ENCODE measurements around the gene RPS6KA5. TPM values are rescaled to one million over a fixed set of nuclear protein-coding genes. Genes with fewer than 3 reads are reported as not detected.
"Not testable (repeated sequence)": the region's sequence is repeated elsewhere in the genome, so short reads cannot be mapped to it uniquely, and the experiment has no call there.

The RPS6KA5 gene
- total RNA-seq, result 10 to 100 TPM in 2 of 4 donors, 1 to 10 TPM in 2; 8.2 to 13.6 (median 10.2) TPM

- peak; percentile 100 for DNase-seq (ENCODE audit: low spot score in 2 of 2)
- peak within 1 kb of the TSS; percentile 78 for H3K4me3 ChIP-seq (ENCODE audit: low read depth, poor library complexity, severe bottlenecking)
- peak in 1 of 2 donors; percentile 59 for TF ChIP-seq POLR2A (IDR thresholded peaks at IDR 0.05)
- no peak for TF ChIP-seq CTCF (IDR thresholded peaks at IDR 0.05)
- intact Hi-C loops (cut with DNase I; ENCODE audit: low total_unique reads), result no loop called here
- WGBS, 2 donors, result 0% methylated on average over 36 to 58 of the region's 71 CpGs
Observed at GRCh38 chr14:91060351-91061055, at the start of gene RPS6KA5. Gene RPS6KA5 (minus strand): TSS chr14:91060641. CDS start chr14:91060434, 207 bp downstream.

- TF ChIP-seq POLR2A (IDR thresholded peaks at IDR 0.05), result no peak
- TF ChIP-seq CTCF (IDR thresholded peaks at IDR 0.05), result no peak
- no peak overlapping the region for H3K4me3 ChIP-seq (ENCODE audit: low read depth, poor library complexity, severe bottlenecking)
- DNase-seq (ENCODE audit: low spot score in 2 of 2), result peak in 1 of 2 donors; percentile 30
- 41 to 63% methylated on average over 7 of the region's 7 CpGs for WGBS, 2 donors
- intact Hi-C loops (cut with DNase I; ENCODE audit: low total_unique reads), result no loop called here
Observed at GRCh38 chr14:91108941-91109611, 48.6 kb upstream of the RPS6KA5 start.

GRCh38 chr14:91103116-91103515, 42.7 kb upstream of the RPS6KA5 start:
- 61 to 67% methylated on average over 8 of the region's 8 CpGs for WGBS, 2 donors
- TF ChIP-seq POLR2A (IDR thresholded peaks at IDR 0.05), result no peak
- no peak for TF ChIP-seq CTCF (IDR thresholded peaks at IDR 0.05)
- DNase-seq (ENCODE audit: low spot score in 2 of 2), result no peak
- no peak overlapping the region for H3K4me3 ChIP-seq (ENCODE audit: low read depth, poor library complexity, severe bottlenecking)
- intact Hi-C loops (cut with DNase I; ENCODE audit: low total_unique reads), result no loop called here

GRCh38 chr14:91100102-91100501, 39.7 kb upstream of the RPS6KA5 start:
- no peak for DNase-seq (ENCODE audit: low spot score in 2 of 2)
- whole genome bisulfite sequencing, 2 donors, result 91 to 94% methylated on average over 5 of the region's 5 CpGs
- intact Hi-C loops (cut with DNase I; ENCODE audit: low total_unique reads), result no loop called here
- H3K4me3 ChIP-seq (ENCODE audit: low read depth, poor library complexity, severe bottlenecking), result no peak overlapping the region
- no peak for TF ChIP-seq POLR2A (IDR thresholded peaks at IDR 0.05)
- no peak for TF ChIP-seq CTCF (IDR thresholded peaks at IDR 0.05)

GRCh38 chr14:91098591-91098990, 38.1 kb upstream of the RPS6KA5 start:
- WGBS, 2 donors, result 65 to 69% methylated on average over 3 of the region's 3 CpGs
- TF ChIP-seq POLR2A (IDR thresholded peaks at IDR 0.05) (no peak), CTCF (IDR thresholded peaks at IDR 0.05) (no peak)
- DNase-seq (ENCODE audit: low spot score in 2 of 2), result no peak
- intact Hi-C loops (cut with DNase I; ENCODE audit: low total_unique reads), result no loop called here
- H3K4me3 ChIP-seq (ENCODE audit: low read depth, poor library complexity, severe bottlenecking), result no peak overlapping the region

- 91 to 95% methylated on average over 5 of the region's 5 CpGs for WGBS, 2 donors
- H3K4me3 ChIP-seq (ENCODE audit: low read depth, poor library complexity, severe bottlenecking); DNase-seq (ENCODE audit: low spot score in 2 of 2); intact Hi-C loops (cut with DNase I; ENCODE audit: low total_unique reads): not testable (repeated sequence)
Observed at GRCh38 chr14:91097657-91098056, 37.2 kb upstream of the RPS6KA5 start.
